PC-3 (cell line): ENCODE measurements around the gene LNPEP. TPM values are rescaled to one million over a fixed set of nuclear protein-coding genes. Genes with fewer than 3 reads are reported as not detected.

Experiments
- ATAC-seq: fragments of 200-7000 bp; cut with Tn5 transposase; 2 replicates; pipeline ENCODE4 v1.9.1; 2020; ENCODE audit warnings: mild to moderate bottlenecking, moderate library complexity
- BruUV-seq: library from RNA; stranded (reverse); fragments of 400-500 nt; replicated peaks from 2 replicates; lab custom pipeline; 2021; lab: Mats Ljungman, UMichigan
- CTCF ChIA-PET: fragments of 300-600 bp; sonication (Branson Sonifier 250); formaldehyde crosslinking; loops from one replicate; lab custom pipeline; 2022; ENCODE audit warnings: antibody characterized with exemption; lab: Charles Lee
- POLR2A ChIA-PET: fragments of 300-600 bp; sonication (Branson Sonifier 250); formaldehyde crosslinking; loops from one replicate; lab custom pipeline; 2022; ENCODE audit warnings: antibody characterized with exemption; ENCODE audit not compliant: unreplicated experiment; lab: Charles Lee
- DNase-seq: peaks from one replicate; pipeline ENCODE4 v3.0.0-alpha.2; 2015
- H2AFZ ChIP-seq: fragments of 300-600 bp; sonication (generic); 2 replicates; pipeline ENCODE4 v1.6.0; 2016; ENCODE audit warnings: antibody characterized with exemption, low read length
- H3F3A ChIP-seq: fragments of 300-600 bp; sonication (generic); one replicate; pipeline ENCODE4 v1.6.0; 2017; ENCODE audit warnings: antibody characterized with exemption, low read length, control low read depth, mild to moderate bottlenecking; ENCODE audit not compliant: unreplicated experiment
- H3K27ac ChIP-seq: fragments of 300-600 bp; sonication (generic); 2 replicates; pipeline ENCODE4 v1.5.1; 2016; ENCODE audit warnings: mild to moderate bottlenecking, low read length
- H3K27me3 ChIP-seq: fragments of 300-600 bp; sonication (generic); 2 replicates; pipeline ENCODE4 v1.6.1; 2016; ENCODE audit warnings: low read length, mixed read lengths
- H3K36me3 ChIP-seq: fragments of 300-600 bp; sonication (generic); 2 replicates; pipeline ENCODE4 v1.6.1; 2016; ENCODE audit warnings: low read depth, mixed run types, low read length, mixed read lengths
- H3K4me1 ChIP-seq: fragments of 300-600 bp; sonication (generic); 2 replicates; pipeline ENCODE4 v1.5.1; 2016; ENCODE audit warnings: low read length; ENCODE audit not compliant: insufficient read depth
- H3K4me2 ChIP-seq: fragments of 300-600 bp; sonication (generic); 2 replicates; pipeline ENCODE4 v1.6.0; 2016; ENCODE audit warnings: low read length
- H3K4me3 ChIP-seq: fragments of 300-600 bp; sonication (generic); 2 replicates; pipeline ENCODE4 v1.5.1; 2016; ENCODE audit warnings: mild to moderate bottlenecking, low read length, mixed read lengths
- H3K79me2 ChIP-seq: fragments of 300-600 bp; sonication (generic); 2 replicates; pipeline ENCODE4 v1.6.1; 2017; ENCODE audit warnings: low read length, mixed read lengths
- H3K9ac ChIP-seq: fragments of 300-600 bp; sonication (generic); 2 replicates; pipeline ENCODE4 v1.6.0; 2016; ENCODE audit warnings: mild to moderate bottlenecking, low read length
- H3K9me2 ChIP-seq: fragments of 300-600 bp; sonication (generic); replicated peaks from 2 replicates; pipeline ENCODE4 v1.6.1; 2016; ENCODE audit warnings: mixed run types, low read length, mixed read lengths
- H3K9me3 ChIP-seq: fragments of 300-600 bp; sonication (generic); 2 replicates; pipeline ENCODE4 v1.6.1; 2016; ENCODE audit warnings: low read length, mixed read lengths
- H4K20me1 ChIP-seq: fragments of 300-600 bp; sonication (generic); 2 replicates; pipeline ENCODE4 v1.6.1; 2016; ENCODE audit warnings: low read length, mixed read lengths
- EZH2 ChIP-seq: fragments of 300-600 bp; sonication (generic); IDR thresholded peaks from one replicate; pipeline ENCODE4 v1.6.1; 2017; ENCODE audit warnings: antibody characterized with exemption, mild to moderate bottlenecking, low read length; ENCODE audit not compliant: unreplicated experiment
- EZH2phosphoT487 ChIP-seq: fragments of 300-600 bp; sonication (generic); IDR thresholded peaks from 2 replicates; pipeline ENCODE4 v1.6.1; 2018; ENCODE audit warnings: mild to moderate bottlenecking, antibody characterized with exemption, low read length, borderline replicate concordance
- intact Hi-C: fragments of 100-400 bp; cut with micrococcal nuclease; formaldehyde crosslinking; loops from 2 replicates; pipeline ENCODE4 v1.9.0; 2023
- total RNA-seq: library from RNA; depleted of rRNA; stranded (reverse); fragments of >200 nt; gene quantifications from 2 replicates; pipeline ENCODE4 v1.2.3, GENCODE V29; 2014
- TF ChIP-seq, protein P1 (sequence below): fragments of 300-600 bp; sonication (generic); conservative IDR thresholded peaks from 2 replicates; pipeline ENCODE4 v1.5.1; 2017; ENCODE audit warnings: antibody characterized with exemption, low read depth, mild to moderate bottlenecking, low read length

Gene LNPEP
- total RNA-seq, 1 experiment from 2014 or later = 11.1 TPM

DNA sequence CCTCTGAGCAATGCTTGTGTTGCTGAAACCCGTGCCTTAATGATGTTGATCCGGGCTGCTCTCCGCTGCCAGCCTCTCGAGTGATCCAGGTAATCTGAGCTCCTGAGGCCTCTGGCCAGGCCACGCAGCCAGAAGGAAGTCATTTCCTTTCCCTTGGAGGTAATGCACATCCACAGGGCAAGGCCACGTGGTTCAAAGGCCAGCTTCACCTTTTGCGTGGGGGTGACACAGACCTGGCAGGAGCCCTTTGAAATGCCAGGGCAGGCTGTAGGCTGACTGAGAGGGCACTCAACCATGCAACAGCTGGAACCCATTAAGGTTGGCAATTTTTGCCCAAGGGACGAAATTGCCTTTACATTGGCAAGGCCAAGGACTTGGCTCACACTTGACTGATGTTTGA is 126.2 kb downstream of the LNPEP start:
- no TSS peak for BruUV-seq
- TF ChIP-seq EZH2 (no peak), EZH2phosphoT487 (no peak)
- TF ChIP-seq, protein P1, sequence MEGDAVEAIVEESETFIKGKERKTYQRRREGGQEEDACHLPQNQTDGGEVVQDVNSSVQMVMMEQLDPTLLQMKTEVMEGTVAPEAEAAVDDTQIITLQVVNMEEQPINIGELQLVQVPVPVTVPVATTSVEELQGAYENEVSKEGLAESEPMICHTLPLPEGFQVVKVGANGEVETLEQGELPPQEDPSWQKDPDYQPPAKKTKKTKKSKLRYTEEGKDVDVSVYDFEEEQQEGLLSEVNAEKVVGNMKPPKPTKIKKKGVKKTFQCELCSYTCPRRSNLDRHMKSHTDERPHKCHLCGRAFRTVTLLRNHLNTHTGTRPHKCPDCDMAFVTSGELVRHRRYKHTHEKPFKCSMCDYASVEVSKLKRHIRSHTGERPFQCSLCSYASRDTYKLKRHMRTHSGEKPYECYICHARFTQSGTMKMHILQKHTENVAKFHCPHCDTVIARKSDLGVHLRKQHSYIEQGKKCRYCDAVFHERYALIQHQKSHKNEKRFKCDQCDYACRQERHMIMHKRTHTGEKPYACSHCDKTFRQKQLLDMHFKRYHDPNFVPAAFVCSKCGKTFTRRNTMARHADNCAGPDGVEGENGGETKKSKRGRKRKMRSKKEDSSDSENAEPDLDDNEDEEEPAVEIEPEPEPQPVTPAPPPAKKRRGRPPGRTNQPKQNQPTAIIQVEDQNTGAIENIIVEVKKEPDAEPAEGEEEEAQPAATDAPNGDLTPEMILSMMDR = no peak
- peaks cover 3% of the 10 kb centered on the region; the same call in 1 of the 2 replicates for H3K27me3 ChIP-seq
- H3K4me3 ChIP-seq = no peak overlapping the region
- no peaks in the 10 kb centered on the region for H4K20me1 ChIP-seq
- no peak overlapping the region for H2AFZ ChIP-seq
- H3K27ac ChIP-seq = no peak overlapping the region
- H3K4me1 ChIP-seq = no peaks in the 10 kb centered on the region
- H3K36me3 ChIP-seq = no peaks in the 10 kb centered on the region
- H3K79me2 ChIP-seq = no peaks in the 10 kb centered on the region
- no peaks in the 10 kb centered on the region for H3K9me2 ChIP-seq
- ChIA-PET POLR2A (no interaction called here), CTCF (interaction anchor here (0.7 kb wide), 2 partner anchors 81 to 309 kb away, joined by 3 read pairs; no protein-coding TSS in a partner anchor)
- DNase-seq (no peak), ATAC-seq (no peak)
- no peaks in the 10 kb centered on the region for H3K9me3 ChIP-seq
- H3F3A ChIP-seq = no peaks in the 10 kb centered on the region
- H3K4me2 ChIP-seq = no peak overlapping the region
- no peak overlapping the region for H3K9ac ChIP-seq
- intact Hi-C loops = no loop called here

DNA sequence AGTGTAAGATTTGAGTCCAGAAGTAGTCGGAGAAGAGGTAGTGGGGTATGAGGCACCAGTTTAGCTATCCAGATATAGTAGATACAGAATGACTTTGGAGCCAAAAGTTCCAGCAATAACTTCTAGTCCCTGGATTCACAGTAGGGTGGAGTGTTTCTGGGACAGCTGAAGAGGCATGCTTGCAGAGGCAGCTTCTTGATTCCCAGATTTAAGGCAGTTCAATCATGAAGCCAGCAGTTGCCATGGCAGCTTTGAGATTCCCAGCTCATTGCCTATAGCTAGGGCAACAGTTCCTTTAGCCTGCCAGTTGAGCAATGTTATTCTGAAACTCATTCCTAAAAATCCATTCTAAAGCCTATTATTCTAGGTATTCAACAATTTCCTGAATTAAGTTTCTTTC is 127.4 kb downstream of the LNPEP start:
- no TSS peak for BruUV-seq

DNA sequence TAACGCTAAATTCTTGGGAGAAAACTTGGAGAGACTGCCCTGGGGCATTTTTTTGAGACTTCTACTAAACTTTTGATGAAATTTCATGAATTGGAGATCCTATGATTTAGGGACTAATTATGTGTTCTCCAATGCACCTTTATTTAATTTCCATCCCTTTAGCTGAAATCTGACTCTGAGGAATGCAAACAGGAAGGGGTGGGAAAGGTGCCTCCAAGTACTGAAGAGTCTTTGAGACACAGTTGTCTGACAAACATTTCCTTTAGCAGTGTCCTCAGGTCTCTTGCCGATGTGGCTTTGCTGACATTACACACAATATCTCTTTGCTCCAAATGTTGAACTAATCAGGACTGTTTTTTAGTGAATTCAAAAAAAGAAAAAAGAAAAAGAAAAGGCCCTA is 129.6 kb downstream of the LNPEP start:
- H3K9ac ChIP-seq = no peak overlapping the region
- H3K79me2 ChIP-seq = no peaks in the 10 kb centered on the region
- TF ChIP-seq EZH2phosphoT487 (no peak), EZH2 (no peak)
- TF ChIP-seq, protein P1 = no peak
- H3K9me2 ChIP-seq = no peaks in the 10 kb centered on the region
- H3K4me2 ChIP-seq = no peak overlapping the region
- ATAC-seq (peak; percentile 77), DNase-seq (peak; percentile 28)
- no peaks in the 10 kb centered on the region for H4K20me1 ChIP-seq
- no peaks in the 10 kb centered on the region for H3K36me3 ChIP-seq
- H3K27ac ChIP-seq = no peak overlapping the region
- H3K4me1 ChIP-seq = no peaks in the 10 kb centered on the region
- H3K9me3 ChIP-seq = no peaks in the 10 kb centered on the region
- H3K4me3 ChIP-seq = no peak overlapping the region
- intact Hi-C loops = no loop called here
- no peak overlapping the region for H2AFZ ChIP-seq
- CTCF ChIA-PET = no interaction called here
- POLR2A ChIA-PET = no interaction called here
- H3F3A ChIP-seq = no peaks in the 10 kb centered on the region
- no TSS peak for BruUV-seq
- no peaks in the 10 kb centered on the region for H3K27me3 ChIP-seq

More for the DNA sequence above, 127.4 kb downstream of the LNPEP start:
- H3K27me3 ChIP-seq = no peaks in the 10 kb centered on the region
- H3K79me2 ChIP-seq = no peaks in the 10 kb centered on the region
- H3K4me3 ChIP-seq = no peak overlapping the region
- no peak overlapping the region for H3K4me2 ChIP-seq
- ATAC-seq = no peak
- no peak for DNase-seq
- H2AFZ ChIP-seq = no peak overlapping the region
- no peaks in the 10 kb centered on the region for H3K9me3 ChIP-seq
- H3K27ac ChIP-seq = no peak overlapping the region
- intact Hi-C loops = no loop called here
- no peaks in the 10 kb centered on the region for H3F3A ChIP-seq
- ChIA-PET POLR2A (no interaction called here), CTCF (no interaction called here)
- no peaks in the 10 kb centered on the region for H3K9me2 ChIP-seq
- no peak overlapping the region for H3K9ac ChIP-seq
- TF ChIP-seq EZH2 (no peak), EZH2phosphoT487 (no peak)
- TF ChIP-seq, protein P1 = no peak
- no peaks in the 10 kb centered on the region for H3K4me1 ChIP-seq
- no peaks in the 10 kb centered on the region for H3K36me3 ChIP-seq
- H4K20me1 ChIP-seq = no peaks in the 10 kb centered on the region
